GM23248 (cell line): ENCODE data around the gene ZHX3. TPM values are rescaled to one million over a fixed set of nuclear protein-coding genes. Genes with fewer than 3 reads are reported as not detected.

Experiments
- DNase-seq: peaks from one replicate; pipeline ENCODE4 v3.0.0-alpha.2; 2015
- H2AFZ ChIP-seq: fragments of 200-600 bp; sonication (generic); 2 replicates; pipeline ENCODE4 v1.6.1; 2016; ENCODE audit warnings: antibody characterized with exemption
- H3F3A ChIP-seq: fragments of 200-600 bp; sonication (generic); 2 replicates; pipeline ENCODE4 v1.6.1; 2016; ENCODE audit warnings: mild to moderate bottlenecking, antibody characterized with exemption, mixed run types; ENCODE audit not compliant: insufficient read depth
- H3K27ac ChIP-seq: fragments of 200-600 bp; sonication (generic); 2 replicates; pipeline ENCODE4 v1.5.1; 2016; ENCODE audit warnings: mild to moderate bottlenecking
- H3K27me3 ChIP-seq: fragments of 200-600 bp; sonication (generic); replicated peaks from 2 replicates; pipeline ENCODE4 v1.6.1; 2016; ENCODE audit warnings: mild to moderate bottlenecking; ENCODE audit not compliant: insufficient read depth
- H3K36me3 ChIP-seq: fragments of 200-600 bp; sonication (generic); 2 replicates; pipeline ENCODE4 v1.6.1; 2016; ENCODE audit warnings: low read depth, mild to moderate bottlenecking
- H3K4me1 ChIP-seq: fragments of 200-600 bp; sonication (generic); 2 replicates; pipeline ENCODE4 v1.6.1; 2016; ENCODE audit warnings: mild to moderate bottlenecking; ENCODE audit not compliant: insufficient read depth
- H3K4me2 ChIP-seq: fragments of 200-600 bp; sonication (generic); one replicate; pipeline ENCODE4 v1.6.1; 2016; ENCODE audit warnings: mild to moderate bottlenecking; ENCODE audit not compliant: unreplicated experiment
- H3K4me3 ChIP-seq: fragments of 200-600 bp; sonication (generic); 2 replicates; pipeline ENCODE4 v1.5.1; 2016; ENCODE audit warnings: mild to moderate bottlenecking
- H3K79me2 ChIP-seq: fragments of 200-600 bp; sonication (generic); 2 replicates; pipeline ENCODE4 v1.6.1; 2016; ENCODE audit warnings: mild to moderate bottlenecking; ENCODE audit not compliant: insufficient read depth
- H3K9ac ChIP-seq: fragments of 200-600 bp; sonication (generic); 2 replicates; pipeline ENCODE4 v1.6.1; 2016; ENCODE audit warnings: mild to moderate bottlenecking
- H3K9me2 ChIP-seq: fragments of 200-600 bp; sonication (generic); 2 replicates; pipeline ENCODE4 v1.6.1; 2016; ENCODE audit warnings: mixed run types, mild to moderate bottlenecking, moderate library complexity; ENCODE audit not compliant: insufficient read depth
- H3K9me3 ChIP-seq: fragments of 200-600 bp; sonication (generic); one replicate; pipeline ENCODE4 v1.6.1; 2017; ENCODE audit warnings: low read depth
- H4K20me1 ChIP-seq: fragments of 200-600 bp; sonication (generic); 2 replicates; pipeline ENCODE4 v1.6.0; 2016; ENCODE audit not compliant: insufficient read depth
- EZH2 ChIP-seq: fragments of 200-600 bp; sonication (generic); IDR thresholded peaks from 2 replicates; pipeline ENCODE4 v1.6.1; 2018; ENCODE audit warnings: antibody characterized with exemption, mild to moderate bottlenecking; ENCODE audit not compliant: insufficient read depth, poor library complexity, severe bottlenecking
- EZH2phosphoT487 ChIP-seq: fragments of 200-600 bp; sonication (generic); IDR thresholded peaks from 2 replicates; pipeline ENCODE4 v1.6.1; 2018; ENCODE audit warnings: antibody characterized with exemption, moderate library complexity, mild to moderate bottlenecking, low read depth; ENCODE audit not compliant: insufficient read depth
- WGBS, 2 experiments: methylation state at CpG; one replicate each; pipeline ENCODE4 v1.1.6; 2015 to 2017; ENCODE audit warnings: low lambda C conversion rate in 2 of 2, low coverage in 1 of 2; ENCODE audit errors: missing lambda C conversion rate in 2 of 2; 5-methylcytosine and 5-hydroxymethylcytosine counted together
- in situ Hi-C: fragments of 300-500 bp; cut with MboI; formaldehyde crosslinking; loops from 2 replicates; pipeline ENCODE4 v1.15.0; 2020
- polyA plus RNA-seq: library from polyadenylated mRNA; unstranded; fragments of >200 nt; fragmentation: Nextera tagmentation; extraction: Ambion mirVana; gene quantifications from 2 replicates; pipeline ENCODE4 v1.2.1, GENCODE V29; 2016
- total RNA-seq: library from RNA; depleted of rRNA; stranded (reverse); fragments of >200 nt; shearing (Covaris generic); gene quantifications from 2 replicates; pipeline ENCODE4 v1.2.3, GENCODE V29; 2014

Gene ZHX3
- total and polyA plus RNA-seq, 2 experiments from 2014 or later: 9.8 to 38.5 TPM

GRCh38 chr20:41293269-41294037 is 24.1 kb downstream of the ZHX3 start:
- Histone ChIP-seq H3K9ac (no peak overlapping the region), H3K27me3 (no peaks in the 10 kb centered on the region), H3K4me1 (peaks cover 37% of the 10 kb centered on the region), H3K79me2 (peaks cover 100% of the 10 kb centered on the region), H3K4me3 (no peak overlapping the region), H3K36me3 (peaks cover 2% of the 10 kb centered on the region; the same call in 1 of the 2 replicates), H4K20me1 (no peaks in the 10 kb centered on the region), H3K9me3 (no peaks in the 10 kb centered on the region), H3K4me2 (peak overlapping the region; percentile 19), H3K9me2 (no peaks in the 10 kb centered on the region), H2AFZ (no peak overlapping the region), H3K27ac (peak overlapping the region; percentile 32; the same call in 1 of the 2 replicates), H3F3A (peaks cover 22% of the 10 kb centered on the region)
- TF ChIP-seq EZH2: no peak
- TF ChIP-seq EZH2phosphoT487: no peak
- 2 to 14% methylated on average over 2 of the region's 2 CpGs for WGBS, 2 experiments
- in situ Hi-C loops: no loop called here
- peak; percentile 48 for DNase-seq

- peaks cover 99% of the 10 kb centered on the region for H3K79me2 ChIP-seq
- 80 to 83% methylated on average over 3 of the region's 3 CpGs for WGBS, 2 experiments
- no peaks in the 10 kb centered on the region for H4K20me1 ChIP-seq
Observed at GRCh38 chr20:41290804-41291389, 26.6 kb downstream of the ZHX3 start.

GRCh38 chr20:41287327-41287726 is 30.2 kb downstream of the ZHX3 start:
- peak; percentile 92 for DNase-seq
- no peaks in the 10 kb centered on the region for H3K9me3 ChIP-seq
- H3K36me3 ChIP-seq: peaks cover 12% of the 10 kb centered on the region; the same call in 1 of the 2 replicates
- WGBS, 2 experiments: 2% methylated on average over 2 of the region's 2 CpGs
- in situ Hi-C loops: no loop called here
- TF ChIP-seq EZH2 (no peak), EZH2phosphoT487 (no peak)
- no peak overlapping the region for H3K9ac ChIP-seq
- no peaks in the 10 kb centered on the region for H3K27me3 ChIP-seq
- peaks cover 28% of the 10 kb centered on the region for H3F3A ChIP-seq
- peaks cover 32% of the 10 kb centered on the region for H3K4me1 ChIP-seq
- no peaks in the 10 kb centered on the region for H3K9me2 ChIP-seq
- H3K4me2 ChIP-seq: peak overlapping the region; percentile 41
- H3K4me3 ChIP-seq: no peak overlapping the region
- peak overlapping the region; percentile 57 for H3K27ac ChIP-seq
- H4K20me1 ChIP-seq: no peaks in the 10 kb centered on the region
- H3K79me2 ChIP-seq: peaks cover 99% of the 10 kb centered on the region
- no peak overlapping the region for H2AFZ ChIP-seq

More at GRCh38 chr20:41290804-41291389, 26.6 kb downstream of the ZHX3 start:
- TF ChIP-seq EZH2phosphoT487 (no peak), EZH2 (no peak)
- Histone ChIP-seq H3K4me2 (no peak overlapping the region), H3K4me1 (peaks cover 50% of the 10 kb centered on the region), H3K9ac (no peak overlapping the region), H3K36me3 (peaks cover 12% of the 10 kb centered on the region; the same call in 1 of the 2 replicates), H2AFZ (no peak overlapping the region), H3K27me3 (no peaks in the 10 kb centered on the region), H3F3A (peaks cover 41% of the 10 kb centered on the region), H3K9me3 (no peaks in the 10 kb centered on the region), H3K9me2 (no peaks in the 10 kb centered on the region), H3K27ac (no peak overlapping the region), H3K4me3 (no peak overlapping the region)
- in situ Hi-C loops: no loop called here
- DNase-seq: no peak

- H3K9ac ChIP-seq: no peak overlapping the region
- H3K9me2 ChIP-seq: no peaks in the 10 kb centered on the region
- H3K9me3 ChIP-seq: no peaks in the 10 kb centered on the region
- H3K4me1 ChIP-seq: peaks cover 29% of the 10 kb centered on the region
- H2AFZ ChIP-seq: no peak overlapping the region
- peaks cover 99% of the 10 kb centered on the region for H3K79me2 ChIP-seq
- H3K27ac ChIP-seq: peak overlapping the region; percentile 57
- in situ Hi-C loops: no loop called here
- WGBS, 2 experiments: 99 to 100% methylated on average over 2 of the region's 2 CpGs
- H3K4me2 ChIP-seq: no peak overlapping the region
- H4K20me1 ChIP-seq: no peaks in the 10 kb centered on the region
- TF ChIP-seq EZH2phosphoT487 (no peak), EZH2 (no peak)
- no peak overlapping the region for H3K4me3 ChIP-seq
- H3K36me3 ChIP-seq: peaks cover 12% of the 10 kb centered on the region; the same call in 1 of the 2 replicates
- no peak for DNase-seq
- H3F3A ChIP-seq: peaks cover 24% of the 10 kb centered on the region
- H3K27me3 ChIP-seq: no peaks in the 10 kb centered on the region
Observed at GRCh38 chr20:41286240-41286851, 31.2 kb downstream of the ZHX3 start.
